MM.1S (cell line): ENCODE data around the gene DCTN3.

Experiments
- DNase-seq: peaks from one replicate; pipeline ENCODE4 v3.0.0-alpha.2; 2015
- H2AFZ ChIP-seq: fragments of 300-600 bp; sonication (generic); 2 replicates; pipeline ENCODE4 v1.6.0; 2016; ENCODE audit warnings: antibody characterized with exemption, low read length
- H3F3A ChIP-seq: fragments of 300-600 bp; sonication (generic); 2 replicates; pipeline ENCODE4 v1.6.1; 2016; ENCODE audit warnings: mild to moderate bottlenecking, antibody characterized with exemption, low read length, moderate library complexity, mixed read lengths; ENCODE audit not compliant: insufficient read depth
- H3K27ac ChIP-seq: fragments of 300-600 bp; sonication (generic); 2 replicates; pipeline ENCODE4 v1.5.1; 2016; ENCODE audit warnings: mild to moderate bottlenecking, low read length
- H3K27me3 ChIP-seq: fragments of 300-600 bp; sonication (generic); replicated peaks from 2 replicates; pipeline ENCODE4 v1.6.0; 2016; ENCODE audit warnings: low read length; ENCODE audit not compliant: insufficient read depth
- H3K36me3 ChIP-seq: fragments of 300-600 bp; sonication (generic); replicated peaks from 2 replicates; pipeline ENCODE4 v1.6.1; 2016; ENCODE audit warnings: mild to moderate bottlenecking, low read length, mixed read lengths; ENCODE audit not compliant: insufficient read depth
- H3K4me1 ChIP-seq: fragments of 300-600 bp; sonication (generic); 2 replicates; pipeline ENCODE4 v1.6.1; 2016; ENCODE audit warnings: low read length, mixed read lengths
- H3K4me2 ChIP-seq: fragments of 300-600 bp; sonication (generic); 2 replicates; pipeline ENCODE4 v1.6.0; 2016; ENCODE audit warnings: low read depth, low read length
- H3K4me3 ChIP-seq: fragments of 300-600 bp; sonication (generic); 2 replicates; pipeline ENCODE4 v1.5.1; 2016; ENCODE audit warnings: low read length, mixed read lengths
- H3K79me2 ChIP-seq: fragments of 300-600 bp; sonication (generic); 2 replicates; pipeline ENCODE4 v1.6.1; 2016; ENCODE audit warnings: mixed run types, low read length, mixed read lengths
- H3K9ac ChIP-seq: fragments of 300-600 bp; sonication (generic); 2 replicates; pipeline ENCODE4 v1.6.1; 2016; ENCODE audit warnings: low read length, mixed read lengths
- H3K9me2 ChIP-seq: fragments of 300-600 bp; sonication (generic); replicated peaks from 2 replicates; pipeline ENCODE4 v1.6.1; 2016; ENCODE audit warnings: mild to moderate bottlenecking, low read length, mixed read lengths; ENCODE audit not compliant: insufficient read depth
- H3K9me3 ChIP-seq: fragments of 300-600 bp; sonication (generic); replicated peaks from 2 replicates; pipeline ENCODE4 v1.6.1; 2016; ENCODE audit warnings: mild to moderate bottlenecking, low read length, mixed read lengths; ENCODE audit not compliant: insufficient read depth
- H4K20me1 ChIP-seq: fragments of 300-600 bp; sonication (generic); 2 replicates; pipeline ENCODE4 v1.6.1; 2016; ENCODE audit warnings: mild to moderate bottlenecking, low read length, moderate library complexity, mixed read lengths; ENCODE audit not compliant: insufficient read depth
- CTCF ChIP-seq: fragments of 300-600 bp; sonication (generic); IDR thresholded peaks from 2 replicates; pipeline ENCODE4 v1.5.1; 2016; ENCODE audit warnings: antibody characterized with exemption, low read length, mixed read lengths
- EZH2 ChIP-seq: fragments of 300-600 bp; sonication (generic); optimal IDR thresholded peaks from 2 replicates; pipeline ENCODE3; 2017; ENCODE audit warnings: low read depth, mild to moderate bottlenecking, antibody characterized with exemption, low read length, mixed read lengths
- EZH2phosphoT487 ChIP-seq: fragments of 300-600 bp; sonication (generic); IDR thresholded peaks from 2 replicates; pipeline ENCODE4 v1.6.1; 2018; ENCODE audit warnings: antibody characterized with exemption, low read length

The DCTN3 gene

GRCh38 chr9:34625186-34625486 is 4.8 kb upstream of the DCTN3 start:
- H3K9ac ChIP-seq: no peak overlapping the region
- H3K27me3 ChIP-seq: peaks cover 72% of the 10 kb centered on the region
- H3K4me2 ChIP-seq: no peak overlapping the region
- no peaks in the 10 kb centered on the region for H4K20me1 ChIP-seq
- H3K9me2 ChIP-seq: no peaks in the 10 kb centered on the region
- peaks cover 9% of the 10 kb centered on the region; the same call in 1 of the 2 replicates for H3K4me1 ChIP-seq
- H2AFZ ChIP-seq: no peak overlapping the region
- H3K9me3 ChIP-seq: no peaks in the 10 kb centered on the region
- DNase-seq: no peak
- no peak for TF ChIP-seq EZH2phosphoT487
- TF ChIP-seq CTCF: no peak
- TF ChIP-seq EZH2: no peak
- peaks cover 1% of the 10 kb centered on the region for H3K79me2 ChIP-seq
- H3F3A ChIP-seq: no peaks in the 10 kb centered on the region
- no peak overlapping the region for H3K27ac ChIP-seq
- no peak overlapping the region for H3K4me3 ChIP-seq
- H3K36me3 ChIP-seq: no peaks in the 10 kb centered on the region

- Histone ChIP-seq H2AFZ (no peak overlapping the region), H3K4me3 (no peak overlapping the region), H3K36me3 (no peaks in the 10 kb centered on the region), H4K20me1 (no peaks in the 10 kb centered on the region), H3K9me3 (no peaks in the 10 kb centered on the region), H3K79me2 (peaks cover 7% of the 10 kb centered on the region), H3K9me2 (no peaks in the 10 kb centered on the region), H3K27me3 (peaks cover 67% of the 10 kb centered on the region), H3K4me1 (peaks cover 9% of the 10 kb centered on the region; the same call in 1 of the 2 replicates), H3F3A (no peaks in the 10 kb centered on the region), H3K9ac (no peak overlapping the region), H3K27ac (no peak overlapping the region), H3K4me2 (no peak overlapping the region)
- TF ChIP-seq EZH2: no peak
- no peak for TF ChIP-seq EZH2phosphoT487
- no peak for TF ChIP-seq CTCF
- DNase-seq: no peak
Measured at GRCh38 chr9:34624475-34625185, 4.3 kb upstream of the DCTN3 start.

GRCh38 chr9:34623374-34624235 is 3.3 kb upstream of the DCTN3 start:
- TF ChIP-seq CTCF: no peak
- no peak for TF ChIP-seq EZH2
- no peak for TF ChIP-seq EZH2phosphoT487

More at GRCh38 chr9:34623374-34624235, 3.3 kb upstream of the DCTN3 start:
- no peak overlapping the region for H3K27ac ChIP-seq
- H3K9ac ChIP-seq: no peak overlapping the region
- H3K9me3 ChIP-seq: no peaks in the 10 kb centered on the region
- H4K20me1 ChIP-seq: no peaks in the 10 kb centered on the region
- H3K9me2 ChIP-seq: no peaks in the 10 kb centered on the region
- peaks cover 17% of the 10 kb centered on the region for H3K79me2 ChIP-seq
- H3K4me1 ChIP-seq: peaks cover 12% of the 10 kb centered on the region; the same call in 1 of the 2 replicates
- H3K4me3 ChIP-seq: no peak overlapping the region
- H3K4me2 ChIP-seq: no peak overlapping the region
- no peaks in the 10 kb centered on the region for H3F3A ChIP-seq
- no peaks in the 10 kb centered on the region for H3K36me3 ChIP-seq
- no peak overlapping the region for H2AFZ ChIP-seq
- peaks cover 60% of the 10 kb centered on the region for H3K27me3 ChIP-seq
- no peak for DNase-seq
